Thoracic aorta (tissue), 2 donors: ENCODE data around the gene FANCC. TPM values are rescaled to one million over a fixed set of nuclear protein-coding genes. Genes with fewer than 3 reads are reported as not detected.
A peak's percentile ranks its signal among the peaks of the same experiment; 100 is the strongest.

Source experiments
- ATAC-seq: fragments of 150-250 bp; one replicate; pipeline ENCODE4 v1.8.0; 2017; ENCODE audit warnings: low read depth; ENCODE audit not compliant: insufficient number of reproducible peaks, low FRiP score
- DNase-seq: peaks from one replicate; pipeline ENCODE4 v3.0.0-alpha.2; 2020; ENCODE audit warnings: low spot score
- H3K27ac ChIP-seq, 2 donors: fragments of 200-600 bp; sonication (generic); 1 replicate in 1 of 2; 2 replicates in 1 of 2; pipeline ENCODE4 v1.5.1; 2016; ENCODE audit warnings: mild to moderate bottlenecking in 2 of 2, moderate library complexity in 2 of 2
- H3K27me3 ChIP-seq: fragments of 200-600 bp; sonication (generic); replicated peaks from 2 replicates; pipeline ENCODE4 v1.6.0; 2016; ENCODE audit warnings: mild to moderate bottlenecking; ENCODE audit not compliant: insufficient read depth
- H3K36me3 ChIP-seq: fragments of 200-600 bp; sonication (generic); one replicate; pipeline ENCODE4 v1.5.1; 2016
- H3K4me1 ChIP-seq, 2 donors: fragments of 200-600 bp; sonication (generic); 1 replicate in 1 of 2; 2 replicates in 1 of 2; pipeline versions ENCODE4 v1.5.1 to v1.6.0; 2016; ENCODE audit warnings: low read depth in 2 of 2, mild to moderate bottlenecking in 1 of 2; ENCODE audit not compliant: control insufficient read depth in 1 of 2
- H3K4me3 ChIP-seq: fragments of 200-600 bp; sonication (generic); 2 replicates; pipeline ENCODE4 v1.5.1; 2016; ENCODE audit warnings: mild to moderate bottlenecking
- H3K9me3 ChIP-seq: fragments of 200-600 bp; sonication (generic); 2 replicates; pipeline ENCODE4 v1.5.1; 2016
- CTCF ChIP-seq: fragments of 200-600 bp; sonication (generic); IDR thresholded peaks from one replicate; pipeline ENCODE4 v1.5.1; 2019; ENCODE audit warnings: antibody characterized with exemption
- total RNA-seq, 2 donors: library from RNA; depleted of rRNA; stranded (reverse); fragments of >200 nt; gene quantifications; one replicate each; pipeline versions ENCODE4 v1.1.0 to v1.2.3, GENCODE V29; 2016

FANCC gene
- total RNA-seq, 2 donors from 2014 or later = 5.7 to 9.6 TPM

DNA sequence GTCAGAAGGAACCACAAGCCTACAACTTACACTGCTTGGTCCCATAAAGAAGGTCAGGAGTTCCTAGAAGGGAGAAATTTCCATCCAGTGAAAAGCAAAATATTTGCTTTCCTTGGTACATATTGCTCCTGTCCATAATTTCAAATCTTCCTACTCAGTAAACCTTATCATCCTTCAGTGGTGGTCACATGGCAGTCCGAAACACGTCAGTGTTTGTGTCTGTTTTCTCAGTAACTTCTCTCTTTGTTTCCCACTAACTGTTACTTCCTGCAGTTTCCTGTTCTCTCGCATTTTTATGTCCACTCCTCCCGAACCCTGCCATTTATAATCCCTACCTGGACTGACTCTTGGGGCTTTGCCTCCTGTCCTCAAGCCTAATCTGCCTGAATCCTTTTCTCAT lies 129.1 kb downstream of the FANCC start:
- Histone ChIP-seq H3K9me3 (no peaks in the 10 kb centered on the region), H3K4me3 (peak overlapping the region; percentile 27), H3K4me1 (peaks cover 18 to 31% of the 10 kb centered on the region in 2 donors), H3K36me3 (no peaks in the 10 kb centered on the region), H3K27me3 (no peaks in the 10 kb centered on the region), H3K27ac (peak overlapping the region; percentile 36 to 58)
- no peak for TF ChIP-seq CTCF
- DNase-seq = no peak
- no peak for ATAC-seq

DNA sequence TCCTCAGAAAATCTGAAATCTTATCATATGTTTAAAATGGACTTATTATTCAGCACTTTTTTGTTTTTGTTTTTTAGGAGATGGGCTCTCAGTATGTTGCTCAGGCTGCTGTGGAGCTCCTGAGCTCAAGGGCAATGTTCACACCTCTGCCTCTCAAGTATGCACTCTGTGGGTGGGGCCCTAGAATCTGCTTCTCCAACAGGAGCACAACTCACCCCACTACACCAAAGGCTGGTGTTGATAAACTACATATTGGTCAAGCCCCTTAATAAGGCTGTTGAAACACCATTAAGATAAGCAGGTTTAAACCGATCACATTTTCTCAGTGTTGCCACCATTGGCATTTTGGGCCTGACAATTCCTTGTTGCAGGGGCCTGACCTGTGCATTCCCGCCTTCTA lies 131.6 kb downstream of the FANCC start:
- DNase-seq = no peak
- Histone ChIP-seq H3K36me3 (no peaks in the 10 kb centered on the region), H3K4me3 (no peak overlapping the region), H3K27ac (no peak overlapping the region), H3K4me1 (peaks cover 18 to 31% of the 10 kb centered on the region in 2 donors), H3K27me3 (no peaks in the 10 kb centered on the region), H3K9me3 (no peaks in the 10 kb centered on the region)
- ATAC-seq = no peak
- TF ChIP-seq CTCF = no peak

DNA sequence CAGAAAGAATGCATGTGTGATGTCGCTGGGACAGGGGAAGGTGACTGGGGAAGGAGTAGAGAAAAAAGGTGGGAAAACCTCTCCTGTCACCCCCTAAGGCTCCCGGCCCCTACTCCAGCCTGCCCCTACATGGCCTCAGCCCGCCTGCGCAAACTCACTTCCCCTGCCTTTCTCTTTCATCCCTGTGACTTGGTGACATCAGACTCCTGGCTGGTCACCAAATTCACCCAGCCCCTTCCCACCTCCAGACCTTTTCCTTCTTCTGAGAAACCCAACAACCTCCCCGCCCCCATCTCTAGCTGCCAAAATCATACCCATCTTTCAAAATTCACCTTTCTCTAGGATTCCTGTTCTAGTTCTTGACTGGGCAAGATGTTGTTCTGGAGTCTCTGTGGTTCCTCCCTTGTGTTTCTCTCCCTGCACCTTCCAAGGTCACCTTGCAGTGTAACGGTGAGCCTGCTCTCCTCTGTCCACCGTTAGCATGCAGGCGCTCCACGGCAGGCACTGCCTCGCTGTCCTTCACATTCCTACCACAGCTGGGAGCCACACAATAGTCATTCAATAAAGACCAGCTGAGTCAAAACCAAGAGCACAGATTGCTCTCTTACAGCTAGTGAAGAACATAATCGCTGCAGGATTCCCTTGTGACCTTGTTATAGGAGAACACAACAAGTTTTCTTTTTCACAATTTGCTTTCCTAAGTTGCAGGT lies 134.5 kb downstream of the FANCC start:
- DNase-seq = no peak
- H3K27me3 ChIP-seq = no peaks in the 10 kb centered on the region
- peaks cover 0 to 3% of the 10 kb centered on the region in 2 donors for H3K4me1 ChIP-seq
- H3K4me3 ChIP-seq = no peak overlapping the region
- H3K36me3 ChIP-seq = no peaks in the 10 kb centered on the region
- H3K27ac ChIP-seq = no peak overlapping the region
- no peaks in the 10 kb centered on the region for H3K9me3 ChIP-seq
- no peak for ATAC-seq
- TF ChIP-seq CTCF = peak; percentile 35

- Histone ChIP-seq H3K4me3 (no peak overlapping the region), H3K27me3 (no peaks in the 10 kb centered on the region), H3K36me3 (no peaks in the 10 kb centered on the region), H3K4me1 (no peaks in the 10 kb centered on the region), H3K27ac (no peak overlapping the region), H3K9me3 (no peaks in the 10 kb centered on the region)
- no peak for ATAC-seq
- DNase-seq = no peak
- no peak for TF ChIP-seq CTCF
These were observed 135.7 kb downstream of the FANCC start for GRCh38 chr9:95181835-95182234.

DNA sequence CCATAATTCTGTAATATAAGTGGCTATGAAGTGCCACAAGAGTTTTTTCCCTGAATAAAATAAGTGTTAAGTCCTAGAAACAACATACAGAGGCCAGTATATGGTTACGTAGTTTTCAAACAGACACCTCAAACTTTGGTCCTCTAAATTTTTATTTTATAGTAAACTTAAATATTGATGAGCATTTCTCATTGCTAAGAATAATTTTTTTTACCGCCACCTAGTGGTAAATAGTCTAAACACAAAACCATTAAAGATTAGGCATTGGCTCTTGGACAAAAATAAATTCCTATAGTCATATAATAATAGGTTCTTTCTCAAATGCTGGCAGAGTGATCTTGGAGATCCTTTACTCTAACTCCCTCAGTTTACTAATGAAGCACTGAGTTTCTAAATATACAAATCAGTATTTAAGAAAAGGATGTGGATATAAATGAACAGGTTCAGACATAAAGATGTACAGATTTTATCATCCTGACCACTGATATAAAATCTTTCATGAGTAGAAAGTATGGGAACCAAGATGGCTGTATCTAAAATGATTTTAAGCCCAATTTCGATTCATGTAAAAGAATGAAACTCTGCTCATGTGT lies 136.2 kb downstream of the FANCC start:
- DNase-seq = no peak
- Histone ChIP-seq H3K36me3 (no peaks in the 10 kb centered on the region), H3K27ac (no peak overlapping the region), H3K9me3 (no peaks in the 10 kb centered on the region), H3K27me3 (no peaks in the 10 kb centered on the region), H3K4me3 (no peak overlapping the region), H3K4me1 (no peaks in the 10 kb centered on the region)
- no peak for ATAC-seq
- peak; percentile 45 for TF ChIP-seq CTCF
